ENCODE results near the gene DIAPH2. TPM values are rescaled to one million over a fixed set of nuclear protein-coding genes. Genes with fewer than 3 reads are reported as not detected.

DIAPH2 gene
- 16.7 and 17.3 TPM in 2 replicates for total RNA-seq

GRCh38 chrX:96684339-96685209 lies at the start of gene DIAPH2:
Gene DIAPH2 (plus strand): TSS chrX:96684842.

GRCh38 chrX:96883608-96884007 lies 199.0 kb downstream of the DIAPH2 start, which contains the start of gene RPA4:
Gene RPA4 (plus strand): TSS chrX:96883908. CDS start chrX:96884311, 403 bp downstream.

Other genes starting within 250 kb of the DIAPH2 start
- 1.3 and 1.4 TPM in 2 replicates for gene RPA4, start 199.1 kb downstream of the DIAPH2 start, total RNA-seq